Measurements from ENCODE around the gene CDC42BPG.

DNA sequence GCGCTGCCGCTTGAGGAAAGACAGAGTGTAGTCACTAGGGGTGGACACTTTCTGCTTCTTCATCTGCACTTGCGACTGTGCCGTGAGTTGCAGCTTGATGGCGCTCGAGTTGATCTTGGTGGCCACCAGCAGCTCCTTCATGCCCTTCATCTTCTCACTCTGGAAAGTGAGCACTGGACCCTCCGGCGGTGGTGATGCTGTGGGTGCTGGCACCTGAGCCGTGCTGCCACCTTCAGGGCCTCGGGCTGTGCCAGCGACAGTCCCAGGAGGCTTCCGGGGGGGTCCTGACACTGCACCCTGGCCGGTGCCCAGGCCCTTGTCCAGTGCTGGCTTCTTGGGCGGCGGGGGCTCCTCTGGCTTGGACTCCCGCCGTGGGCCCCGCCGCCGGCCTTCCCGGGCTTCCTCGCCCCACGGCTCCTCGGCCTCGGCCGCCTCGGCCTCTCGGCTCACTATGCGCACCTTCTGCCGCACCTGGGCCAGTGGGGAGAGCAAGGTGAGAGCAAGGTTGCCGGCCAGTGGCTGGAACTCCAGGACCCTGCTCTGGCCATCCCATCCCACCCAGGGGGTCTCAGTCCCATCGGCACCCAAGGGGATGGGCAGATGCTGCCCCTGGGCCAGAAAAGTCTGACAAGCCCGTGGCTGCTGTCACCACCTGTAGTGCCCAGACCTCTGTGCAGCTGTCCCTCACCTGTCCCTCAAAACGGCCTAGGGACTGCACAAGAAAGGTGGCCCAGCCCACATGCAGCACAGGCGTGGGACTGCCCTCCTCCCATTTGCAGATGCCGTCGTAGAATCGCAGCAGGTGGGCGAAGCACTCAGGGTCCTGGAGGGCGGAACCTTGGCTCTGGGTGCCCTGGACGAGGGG lies 39.9 kb downstream of the CDC42BPG start:
- TF ChIP-seq POLR2AphosphoS5 (IDR thresholded peaks at IDR 0.05; ENCODE audit: low read length) (no peak), FOS (IDR thresholded peaks at IDR 0.05; ENCODE audit: borderline replicate concordance, extremely low read depth, insufficient read length) (no peak), GABPA (IDR thresholded peaks at IDR 0.05; ENCODE audit: low read depth) (no peak), POLR2A (IDR thresholded peaks at IDR 0.05; ENCODE audit: low read depth, low read length) (no peak), ESRRA (IDR thresholded peaks at IDR 0.05; ENCODE audit: low read length) (no peak), EP300 (IDR thresholded peaks at IDR 0.05; ENCODE audit: borderline replicate concordance in 1 of 2, control insufficient read depth in 1 of 2, low read depth in 2 of 2, low read length in 2 of 2) (no peak), KDM1A (IDR thresholded peaks at IDR 0.05; ENCODE audit: borderline replicate concordance) (no peak), RELA (IDR thresholded peaks at IDR 0.05; ENCODE audit: borderline replicate concordance, partially characterized antibody) (no peak)
- TF ChIP-seq, protein P1, sequence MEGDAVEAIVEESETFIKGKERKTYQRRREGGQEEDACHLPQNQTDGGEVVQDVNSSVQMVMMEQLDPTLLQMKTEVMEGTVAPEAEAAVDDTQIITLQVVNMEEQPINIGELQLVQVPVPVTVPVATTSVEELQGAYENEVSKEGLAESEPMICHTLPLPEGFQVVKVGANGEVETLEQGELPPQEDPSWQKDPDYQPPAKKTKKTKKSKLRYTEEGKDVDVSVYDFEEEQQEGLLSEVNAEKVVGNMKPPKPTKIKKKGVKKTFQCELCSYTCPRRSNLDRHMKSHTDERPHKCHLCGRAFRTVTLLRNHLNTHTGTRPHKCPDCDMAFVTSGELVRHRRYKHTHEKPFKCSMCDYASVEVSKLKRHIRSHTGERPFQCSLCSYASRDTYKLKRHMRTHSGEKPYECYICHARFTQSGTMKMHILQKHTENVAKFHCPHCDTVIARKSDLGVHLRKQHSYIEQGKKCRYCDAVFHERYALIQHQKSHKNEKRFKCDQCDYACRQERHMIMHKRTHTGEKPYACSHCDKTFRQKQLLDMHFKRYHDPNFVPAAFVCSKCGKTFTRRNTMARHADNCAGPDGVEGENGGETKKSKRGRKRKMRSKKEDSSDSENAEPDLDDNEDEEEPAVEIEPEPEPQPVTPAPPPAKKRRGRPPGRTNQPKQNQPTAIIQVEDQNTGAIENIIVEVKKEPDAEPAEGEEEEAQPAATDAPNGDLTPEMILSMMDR (IDR thresholded peaks at IDR 0.05 in 2 of 3, conservative IDR thresholded peaks at IDR 0.05 in 1 of 3; ENCODE audit: control insufficient read depth in 2 of 3, extremely low read depth in 1 of 3, insufficient read depth in 1 of 3, low read depth in 3 of 3, low read length in 3 of 3): peak in 1 of 3 experiments; percentile 18; a peak in 1 of 6 replicates
- TF ChIP-seq, protein P2, sequence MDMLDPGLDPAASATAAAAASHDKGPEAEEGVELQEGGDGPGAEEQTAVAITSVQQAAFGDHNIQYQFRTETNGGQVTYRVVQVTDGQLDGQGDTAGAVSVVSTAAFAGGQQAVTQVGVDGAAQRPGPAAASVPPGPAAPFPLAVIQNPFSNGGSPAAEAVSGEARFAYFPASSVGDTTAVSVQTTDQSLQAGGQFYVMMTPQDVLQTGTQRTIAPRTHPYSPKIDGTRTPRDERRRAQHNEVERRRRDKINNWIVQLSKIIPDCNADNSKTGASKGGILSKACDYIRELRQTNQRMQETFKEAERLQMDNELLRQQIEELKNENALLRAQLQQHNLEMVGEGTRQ (IDR thresholded peaks at IDR 0.05; ENCODE audit: borderline replicate concordance, low read depth, low read length): no peak
- TF ChIP-seq, protein P3, sequence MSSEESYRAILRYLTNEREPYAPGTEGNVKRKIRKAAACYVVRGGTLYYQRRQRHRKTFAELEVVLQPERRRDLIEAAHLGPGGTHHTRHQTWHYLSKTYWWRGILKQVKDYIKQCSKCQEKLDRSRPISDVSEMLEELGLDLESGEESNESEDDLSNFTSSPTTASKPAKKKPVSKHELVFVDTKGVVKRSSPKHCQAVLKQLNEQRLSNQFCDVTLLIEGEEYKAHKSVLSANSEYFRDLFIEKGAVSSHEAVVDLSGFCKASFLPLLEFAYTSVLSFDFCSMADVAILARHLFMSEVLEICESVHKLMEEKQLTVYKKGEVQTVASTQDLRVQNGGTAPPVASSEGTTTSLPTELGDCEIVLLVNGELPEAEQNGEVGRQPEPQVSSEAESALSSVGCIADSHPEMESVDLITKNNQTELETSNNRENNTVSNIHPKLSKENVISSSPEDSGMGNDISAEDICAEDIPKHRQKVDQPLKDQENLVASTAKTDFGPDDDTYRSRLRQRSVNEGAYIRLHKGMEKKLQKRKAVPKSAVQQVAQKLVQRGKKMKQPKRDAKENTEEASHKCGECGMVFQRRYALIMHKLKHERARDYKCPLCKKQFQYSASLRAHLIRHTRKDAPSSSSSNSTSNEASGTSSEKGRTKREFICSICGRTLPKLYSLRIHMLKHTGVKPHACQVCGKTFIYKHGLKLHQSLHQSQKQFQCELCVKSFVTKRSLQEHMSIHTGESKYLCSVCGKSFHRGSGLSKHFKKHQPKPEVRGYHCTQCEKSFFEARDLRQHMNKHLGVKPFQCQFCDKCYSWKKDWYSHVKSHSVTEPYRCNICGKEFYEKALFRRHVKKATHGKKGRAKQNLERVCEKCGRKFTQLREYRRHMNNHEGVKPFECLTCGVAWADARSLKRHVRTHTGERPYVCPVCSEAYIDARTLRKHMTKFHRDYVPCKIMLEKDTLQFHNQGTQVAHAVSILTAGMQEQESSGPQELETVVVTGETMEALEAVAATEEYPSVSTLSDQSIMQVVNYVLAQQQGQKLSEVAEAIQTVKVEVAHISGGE (CRISPR knock-in tag; IDR thresholded peaks at IDR 0.05): no peak
